HEK293T (cell line): ENCODE measurements around the gene GPBP1.

Experiments used
- ARNT ChIP-seq: fragments of 450-650 bp; IDR thresholded peaks from 2 replicates; pipeline ENCODE4 v1.6.1; 2017; ENCODE audit warnings: mild to moderate bottlenecking
- BHLHE40 ChIP-seq: fragments of 450-650 bp; IDR thresholded peaks from 2 replicates; pipeline ENCODE4 v1.6.1; 2016; ENCODE audit warnings: mild to moderate bottlenecking, moderate library complexity, borderline replicate concordance
- ELF4 ChIP-seq: fragments of 450-650 bp; IDR thresholded peaks from 2 replicates; pipeline ENCODE4 v1.6.1; 2017; ENCODE audit warnings: antibody characterized with exemption
- FOXA1 ChIP-seq: fragments of 450-650 bp; IDR thresholded peaks from 2 replicates; pipeline ENCODE4 v1.6.1; 2016; ENCODE audit warnings: mild to moderate bottlenecking
- FOXM1 ChIP-seq: fragments of 450-650 bp; IDR thresholded peaks from 2 replicates; pipeline ENCODE4 v1.6.1; 2017; ENCODE audit warnings: mild to moderate bottlenecking, borderline replicate concordance
- HDGF ChIP-seq: fragments of 450-650 bp; IDR thresholded peaks from 2 replicates; pipeline ENCODE4 v1.6.1; 2017; ENCODE audit warnings: antibody characterized with exemption, borderline replicate concordance
- L3MBTL2 ChIP-seq: fragments of 450-650 bp; conservative IDR thresholded peaks from 2 replicates; pipeline ENCODE4 v1.6.1; 2016; ENCODE audit warnings: mild to moderate bottlenecking
- NFRKB ChIP-seq: fragments of 450-650 bp; IDR thresholded peaks from 2 replicates; pipeline ENCODE4 v1.6.1; 2016; ENCODE audit warnings: mild to moderate bottlenecking, moderate library complexity
- SP1 ChIP-seq: fragments of 450-650 bp; IDR thresholded peaks from 2 replicates; pipeline ENCODE4 v1.6.1; 2017
- SUZ12 ChIP-seq: fragments of 450-650 bp; IDR thresholded peaks from 2 replicates; pipeline ENCODE4 v1.6.1; 2016; ENCODE audit warnings: mild to moderate bottlenecking
- TARDBP ChIP-seq: fragments of 450-650 bp; IDR thresholded peaks from 2 replicates; pipeline ENCODE4 v1.6.1; 2016
- ZNF384 ChIP-seq: fragments of 450-650 bp; IDR thresholded peaks from 2 replicates; pipeline ENCODE4 v1.6.1; 2016
- TF ChIP-seq, protein P1 (sequence below): fragments of 450-650 bp; IDR thresholded peaks from 2 replicates; pipeline ENCODE4 v1.6.1; 2016

- no peak for TF ChIP-seq SP1
- TF ChIP-seq ZNF384: no peak
- no peak for TF ChIP-seq NFRKB
- TF ChIP-seq HDGF: no peak
- TF ChIP-seq L3MBTL2: no peak
- TF ChIP-seq ELF4: no peak
- no peak for TF ChIP-seq FOXM1
- TF ChIP-seq BHLHE40: no peak
- TF ChIP-seq TARDBP: no peak
- TF ChIP-seq FOXA1: no peak
- TF ChIP-seq ARNT: no peak
- TF ChIP-seq, protein P1, sequence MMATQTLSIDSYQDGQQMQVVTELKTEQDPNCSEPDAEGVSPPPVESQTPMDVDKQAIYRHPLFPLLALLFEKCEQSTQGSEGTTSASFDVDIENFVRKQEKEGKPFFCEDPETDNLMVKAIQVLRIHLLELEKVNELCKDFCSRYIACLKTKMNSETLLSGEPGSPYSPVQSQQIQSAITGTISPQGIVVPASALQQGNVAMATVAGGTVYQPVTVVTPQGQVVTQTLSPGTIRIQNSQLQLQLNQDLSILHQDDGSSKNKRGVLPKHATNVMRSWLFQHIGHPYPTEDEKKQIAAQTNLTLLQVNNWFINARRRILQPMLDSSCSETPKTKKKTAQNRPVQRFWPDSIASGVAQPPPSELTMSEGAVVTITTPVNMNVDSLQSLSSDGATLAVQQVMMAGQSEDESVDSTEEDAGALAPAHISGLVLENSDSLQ: no peak
- no peak for TF ChIP-seq SUZ12
Observed at GRCh38 chr5:57171816-57172465, 1.9 kb upstream of the GPBP1 start.
